ENCODE results near the gene RPL13A. TPM values are rescaled to one million over a fixed set of nuclear protein-coding genes. Genes with fewer than 3 reads are reported as not detected.
A peak's percentile ranks its signal among the peaks of the same experiment; 100 is the strongest.

RPL13A gene
- total and polyA plus RNA-seq, 9 of the 15 experiments (the other 6 are each of a cell fraction or from before 2014, with no cell fraction given): 1,744 to 5,482 (median 2,949) TPM

DNA sequence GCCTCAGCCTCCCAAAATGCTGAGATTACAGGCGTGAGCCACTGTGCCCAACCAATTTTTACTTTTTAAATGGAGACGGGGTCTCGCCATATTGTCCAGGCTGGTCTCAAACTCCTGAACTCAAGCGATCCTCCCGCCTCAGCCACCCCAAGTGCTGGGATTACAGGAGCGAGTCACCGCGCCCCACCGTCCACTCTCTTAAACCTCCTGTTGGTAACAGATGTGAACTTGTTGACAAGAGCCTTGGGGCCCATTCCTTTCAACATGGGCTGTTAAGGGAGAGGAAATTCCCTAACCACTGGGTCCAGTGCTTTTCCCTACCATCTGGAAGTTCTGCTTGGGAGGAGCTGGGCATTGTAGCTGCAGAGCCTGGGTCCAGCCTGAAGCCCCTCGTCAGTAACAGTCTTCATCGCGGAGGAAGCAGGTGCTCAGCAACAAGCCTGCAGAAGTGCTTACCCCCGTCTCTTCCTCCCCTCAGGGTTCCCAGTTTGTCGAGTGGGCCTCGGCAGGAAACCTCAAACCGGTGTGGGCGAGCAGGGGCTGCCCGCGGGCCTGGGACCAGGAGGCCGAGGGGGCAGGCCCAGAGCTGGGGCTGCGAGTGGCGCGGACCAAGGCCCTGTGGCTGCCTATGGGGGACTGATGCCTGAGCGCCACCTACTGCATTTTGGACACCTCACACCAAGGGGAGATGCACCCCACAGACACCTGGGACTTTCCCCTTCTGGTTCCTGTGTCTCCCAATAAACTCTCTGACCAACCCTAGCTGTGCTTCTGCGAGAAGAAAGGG, 17.4 kb upstream of the RPL13A start (continued):
- TF ChIP-seq REST (IDR thresholded peaks at IDR 0.05; ENCODE audit: borderline replicate concordance) (peak; percentile 36; the same call in 1 of the 2 replicates), REST (CRISPR knock-in tag; IDR thresholded peaks at IDR 0.05; ENCODE audit: low read depth) (no peak), RBBP5 (IDR thresholded peaks at IDR 0.05; ENCODE audit: borderline replicate concordance, insufficient read depth, low read length, poor library complexity, severe bottlenecking) (no peak), HDAC3 (IDR thresholded peaks at IDR 0.05; ENCODE audit: borderline replicate concordance, partially characterized antibody) (no peak), POLR3A (IDR thresholded peaks at IDR 0.05; ENCODE audit: borderline replicate concordance, extremely low read depth, insufficient read depth, insufficient read length) (no peak), POLR2AphosphoS5 (IDR thresholded peaks at IDR 0.05; ENCODE audit: control insufficient read depth, insufficient read depth, low read depth, low read length) (0 out of 2 replicates have a peak, but pooled peaks have one; percentile 8), KDM1A (IDR thresholded peaks at IDR 0.05) (peak in 1 of 2 experiments; percentile 21; a peak in 1 of 4 replicates), ZNF764 (CRISPR knock-in tag; IDR thresholded peaks at IDR 0.05; ENCODE audit: low read depth) (no peak), TEAD1 (CRISPR knock-in tag; IDR thresholded peaks at IDR 0.05) (no peak), RBM25 (IDR thresholded peaks at IDR 0.05; ENCODE audit: low read depth, low read length, severe bottlenecking) (peak; percentile 94), ZNF12 (CRISPR knock-in tag; IDR thresholded peaks at IDR 0.05) (no peak), IRF1 (CRISPR knock-in tag; IDR thresholded peaks at IDR 0.05; ENCODE audit: borderline replicate concordance) (no peak)
- TF ChIP-seq, protein P1, sequence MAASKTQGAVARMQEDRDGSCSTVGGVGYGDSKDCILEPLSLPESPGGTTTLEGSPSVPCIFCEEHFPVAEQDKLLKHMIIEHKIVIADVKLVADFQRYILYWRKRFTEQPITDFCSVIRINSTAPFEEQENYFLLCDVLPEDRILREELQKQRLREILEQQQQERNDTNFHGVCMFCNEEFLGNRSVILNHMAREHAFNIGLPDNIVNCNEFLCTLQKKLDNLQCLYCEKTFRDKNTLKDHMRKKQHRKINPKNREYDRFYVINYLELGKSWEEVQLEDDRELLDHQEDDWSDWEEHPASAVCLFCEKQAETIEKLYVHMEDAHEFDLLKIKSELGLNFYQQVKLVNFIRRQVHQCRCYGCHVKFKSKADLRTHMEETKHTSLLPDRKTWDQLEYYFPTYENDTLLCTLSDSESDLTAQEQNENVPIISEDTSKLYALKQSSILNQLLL (CRISPR knock-in tag; IDR thresholded peaks at IDR 0.05; ENCODE audit: borderline replicate concordance): no peak
- TF ChIP-seq, protein P2, sequence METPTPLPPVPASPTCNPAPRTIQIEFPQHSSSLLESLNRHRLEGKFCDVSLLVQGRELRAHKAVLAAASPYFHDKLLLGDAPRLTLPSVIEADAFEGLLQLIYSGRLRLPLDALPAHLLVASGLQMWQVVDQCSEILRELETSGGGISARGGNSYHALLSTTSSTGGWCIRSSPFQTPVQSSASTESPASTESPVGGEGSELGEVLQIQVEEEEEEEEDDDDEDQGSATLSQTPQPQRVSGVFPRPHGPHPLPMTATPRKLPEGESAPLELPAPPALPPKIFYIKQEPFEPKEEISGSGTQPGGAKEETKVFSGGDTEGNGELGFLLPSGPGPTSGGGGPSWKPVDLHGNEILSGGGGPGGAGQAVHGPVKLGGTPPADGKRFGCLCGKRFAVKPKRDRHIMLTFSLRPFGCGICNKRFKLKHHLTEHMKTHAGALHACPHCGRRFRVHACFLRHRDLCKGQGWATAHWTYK (CRISPR knock-in tag; IDR thresholded peaks at IDR 0.05): no peak
